BLaER1 (cell line): Measurements from ENCODE around the gene SREBF1.

ENCODE experiments used
- H3K27ac ChIP-seq: shearing (Covaris generic); formaldehyde crosslinking; 2 replicates; pipeline ENCODE4 v1.8.1; 2022
- H3K27me3 ChIP-seq: shearing (Covaris generic); formaldehyde crosslinking; 2 replicates; pipeline ENCODE4 v1.8.1; 2022
- H3K36me3 ChIP-seq: shearing (Covaris generic); formaldehyde crosslinking; 2 replicates; pipeline ENCODE4 v1.8.1; 2022
- H3K4me1 ChIP-seq: shearing (Covaris generic); formaldehyde crosslinking; 2 replicates; pipeline ENCODE4 v1.8.1; 2022
- H3K4me2 ChIP-seq: shearing (Covaris generic); formaldehyde crosslinking; 2 replicates; pipeline ENCODE4 v1.8.1; 2022
- H3K4me3 ChIP-seq: shearing (Covaris generic); formaldehyde crosslinking; 2 replicates; pipeline ENCODE4 v1.8.1; 2022
- H3K9ac ChIP-seq: shearing (Covaris generic); formaldehyde crosslinking; 2 replicates; pipeline ENCODE4 v1.8.1; 2022
- H3K9me3 ChIP-seq: shearing (Covaris generic); formaldehyde crosslinking; 2 replicates; pipeline ENCODE4 v1.8.1; 2022
- H4K20me1 ChIP-seq: shearing (Covaris generic); formaldehyde crosslinking; 2 replicates; pipeline ENCODE4 v1.8.1; 2022
- Cebpa-rat ChIP-seq: shearing (Covaris generic); IDR thresholded peaks from 2 replicates; pipeline ENCODE4 v1.8.1; 2022

SREBF1 gene

GRCh38 chr17:17859909-17860765 is 23.4 kb upstream of the SREBF1 start:
- Histone ChIP-seq H3K4me2 (no peak overlapping the region), H3K36me3 (no peaks in the 10 kb centered on the region), H3K4me1 (peaks cover 25% of the 10 kb centered on the region), H3K4me3 (no peak overlapping the region), H3K27me3 (no peaks in the 10 kb centered on the region), H3K9me3 (no peaks in the 10 kb centered on the region), H3K9ac (no peak overlapping the region), H3K27ac (no peak overlapping the region), H4K20me1 (no peaks in the 10 kb centered on the region)
- no peak for TF ChIP-seq Cebpa-rat

- no peaks in the 10 kb centered on the region for H3K36me3 ChIP-seq
- no peak overlapping the region for H3K4me3 ChIP-seq
- no peaks in the 10 kb centered on the region for H3K9me3 ChIP-seq
- no peak for TF ChIP-seq Cebpa-rat
- no peaks in the 10 kb centered on the region for H3K27me3 ChIP-seq
- no peak overlapping the region for H3K27ac ChIP-seq
- no peak overlapping the region for H3K4me2 ChIP-seq
- peaks cover 38% of the 10 kb centered on the region for H3K4me1 ChIP-seq
- H4K20me1 ChIP-seq, result no peaks in the 10 kb centered on the region
- H3K9ac ChIP-seq, result no peak overlapping the region; the same call in 1 of the 2 replicates
Measured at GRCh38 chr17:17857496-17857895, 20.7 kb upstream of the SREBF1 start.

- H3K9ac ChIP-seq, result peak overlapping the region; percentile 36; the same call in 1 of the 2 replicates
- peak overlapping the region; percentile 31 for H3K4me2 ChIP-seq
- no peaks in the 10 kb centered on the region for H4K20me1 ChIP-seq
- peaks cover 44% of the 10 kb centered on the region for H3K4me1 ChIP-seq
- H3K4me3 ChIP-seq, result no peak overlapping the region
- H3K27ac ChIP-seq, result no peak overlapping the region; the same call in 1 of the 2 replicates
- no peaks in the 10 kb centered on the region for H3K27me3 ChIP-seq
- H3K36me3 ChIP-seq, result no peaks in the 10 kb centered on the region
- TF ChIP-seq Cebpa-rat, result no peak
- no peaks in the 10 kb centered on the region for H3K9me3 ChIP-seq
Measured at GRCh38 chr17:17856386-17856785, 19.6 kb upstream of the SREBF1 start.

- Histone ChIP-seq H3K27ac (peak overlapping the region; percentile 7; the same call in 1 of the 2 replicates), H3K4me3 (no peak overlapping the region), H3K9ac (peak overlapping the region; percentile 16; the same call in 1 of the 2 replicates), H4K20me1 (no peaks in the 10 kb centered on the region), H3K4me2 (peak overlapping the region; percentile 31), H3K4me1 (peaks cover 48% of the 10 kb centered on the region), H3K36me3 (no peaks in the 10 kb centered on the region), H3K27me3 (no peaks in the 10 kb centered on the region), H3K9me3 (no peaks in the 10 kb centered on the region)
- no peak for TF ChIP-seq Cebpa-rat
Measured at GRCh38 chr17:17855976-17856375, 19.2 kb upstream of the SREBF1 start.

- Histone ChIP-seq H3K4me2 (no peak overlapping the region), H4K20me1 (no peaks in the 10 kb centered on the region), H3K9ac (no peak overlapping the region), H3K4me3 (no peak overlapping the region), H3K4me1 (peaks cover 63% of the 10 kb centered on the region), H3K27me3 (no peaks in the 10 kb centered on the region), H3K9me3 (no peaks in the 10 kb centered on the region), H3K27ac (no peak overlapping the region), H3K36me3 (no peaks in the 10 kb centered on the region)
- TF ChIP-seq Cebpa-rat, result no peak
Measured at GRCh38 chr17:17853811-17854447, 17.1 kb upstream of the SREBF1 start.

- Histone ChIP-seq H3K9me3 (no peaks in the 10 kb centered on the region), H3K27me3 (no peaks in the 10 kb centered on the region), H3K27ac (no peak overlapping the region), H3K4me1 (peaks cover 73% of the 10 kb centered on the region), H3K4me2 (0 out of 2 replicates have a peak overlapping the region, but pooled peaks have one; percentile 0), H3K4me3 (no peak overlapping the region), H3K36me3 (no peaks in the 10 kb centered on the region), H4K20me1 (no peaks in the 10 kb centered on the region), H3K9ac (no peak overlapping the region)
- TF ChIP-seq Cebpa-rat, result no peak
Measured at GRCh38 chr17:17852930-17853329, 16.1 kb upstream of the SREBF1 start.

- H3K4me3 ChIP-seq, result no peak overlapping the region
- peak overlapping the region; percentile 27; the same call in 1 of the 2 replicates for H3K9ac ChIP-seq
- H3K27ac ChIP-seq, result peak overlapping the region; percentile 55; the same call in 1 of the 2 replicates
- H4K20me1 ChIP-seq, result no peaks in the 10 kb centered on the region
- H3K4me1 ChIP-seq, result peaks cover 82% of the 10 kb centered on the region
- H3K4me2 ChIP-seq, result peak overlapping the region; percentile 80
- no peaks in the 10 kb centered on the region for H3K36me3 ChIP-seq
- no peak for TF ChIP-seq Cebpa-rat
- H3K9me3 ChIP-seq, result no peaks in the 10 kb centered on the region
- no peaks in the 10 kb centered on the region for H3K27me3 ChIP-seq
Measured at GRCh38 chr17:17851103-17852002, 14.6 kb upstream of the SREBF1 start.

GRCh38 chr17:17849845-17850373 is 13.1 kb upstream of the SREBF1 start:
- no peaks in the 10 kb centered on the region for H4K20me1 ChIP-seq
- H3K36me3 ChIP-seq, result no peaks in the 10 kb centered on the region
- H3K9me3 ChIP-seq, result no peaks in the 10 kb centered on the region
- H3K9ac ChIP-seq, result peak overlapping the region; percentile 47; the same call in 1 of the 2 replicates
- H3K4me1 ChIP-seq, result peaks cover 82% of the 10 kb centered on the region
- H3K4me2 ChIP-seq, result peak overlapping the region; percentile 80
- no peaks in the 10 kb centered on the region for H3K27me3 ChIP-seq
- H3K4me3 ChIP-seq, result no peak overlapping the region
- H3K27ac ChIP-seq, result peak overlapping the region; percentile 81
- no peak for TF ChIP-seq Cebpa-rat
